Measurements from ENCODE around the gene UGT1A7. TPM values are rescaled to one million over a fixed set of nuclear protein-coding genes. Genes with fewer than 3 reads are reported as not detected.
"Not testable (repeated sequence)": the region's sequence is repeated elsewhere in the genome, so short reads cannot be mapped to it uniquely, and the experiment has no call there.

UGT1A7 gene
- total RNA-seq = 10 to 100 TPM in 3 of 4 donors, 1 to 10 TPM in 1; 3.4 to 55.3 (median 18.2) TPM

GRCh38 chr2:233681521-233682099, at the start of gene UGT1A7:
TSS of gene UGT1A7 (plus strand) at chr2:233681901. CDS start at chr2:233681938, 37 bp downstream.
- TF ChIP-seq EP300 (IDR thresholded peaks at IDR 0.05; ENCODE audit: low read depth) = no peak
- TF ChIP-seq POLR2AphosphoS5 (IDR thresholded peaks at IDR 0.05) = no peak
- TF ChIP-seq POLR2A (IDR thresholded peaks at IDR 0.05) = no peak
- no peak for TF ChIP-seq CTCF (IDR thresholded peaks at IDR 0.05)
- no peak within 1 kb of the TSS for H3K4me3 ChIP-seq
- intact Hi-C loops (cut with DNase I; ENCODE audit: low total_unique reads) (no loop called here), in situ Hi-C loops (cut with MboI; ENCODE audit: low pct_ligation_motif_present in 1 of 4, low pct_unique_long_range_greater_than_20kb in 1 of 4, low sequenced_read_pairs in 3 of 4) (no loop called here)
- no peaks in the 10 kb centered on the region for H3K36me3 ChIP-seq
- peaks cover 0 to 13% (median 6%) of the 10 kb centered on the region in 4 donors for H3K4me1 ChIP-seq
- no peaks in the 10 kb centered on the region for H3K27me3 ChIP-seq
- 76 to 88% methylated on average over 3 to 5 of the region's 5 CpGs for WGBS, 2 donors (ENCODE audit: low coverage in 1 of 2)
- H3K27ac ChIP-seq = no peak within 1 kb of the TSS
- no peaks in the 10 kb centered on the region for H3K9me3 ChIP-seq
- no peak for DNase-seq

GRCh38 chr2:233636306-233636705, 45.4 kb upstream of the UGT1A7 start, which contains the start of gene UGT1A10:
TSS of gene UGT1A10 (plus strand) at chr2:233636448. CDS start at chr2:233636523, 75 bp downstream.
- WGBS, 2 donors (ENCODE audit: low coverage in 1 of 2) = 57 to 66% methylated on average over 3 to 10 of the region's 10 CpGs
- H3K27ac ChIP-seq = peak within 1 kb of the TSS; percentile 65 to 83 (median 72)

GRCh38 chr2:233638836-233639235, 42.9 kb upstream of the UGT1A7 start:
- intact Hi-C loops (cut with DNase I; ENCODE audit: low total_unique reads) (no loop called here), in situ Hi-C loops (cut with MboI; ENCODE audit: low pct_ligation_motif_present in 1 of 4, low pct_unique_long_range_greater_than_20kb in 1 of 4, low sequenced_read_pairs in 3 of 4) (no loop called here)
- peak; percentile 63 for DNase-seq
- Histone ChIP-seq H3K27ac (peak overlapping the region; percentile 48 to 62 (median 57)), H3K36me3 (no peaks in the 10 kb centered on the region), H3K9me3 (no peaks in the 10 kb centered on the region), H3K4me1 (peaks cover 0 to 12% (median 4%) of the 10 kb centered on the region in 4 donors), H3K4me3 (peak overlapping the region in 3 of 4 donors; percentile 29 to 37 (median 30)), H3K27me3 (no peaks in the 10 kb centered on the region)
- TF ChIP-seq CTCF (IDR thresholded peaks at IDR 0.05) = peak in 3 of 5 experiments; percentile 8 to 47 (median 31)
- TF ChIP-seq POLR2AphosphoS5 (IDR thresholded peaks at IDR 0.05) = peak in 1 of 3 donors; percentile 29
- TF ChIP-seq POLR2A (IDR thresholded peaks at IDR 0.05) = no peak
- TF ChIP-seq EP300 (IDR thresholded peaks at IDR 0.05; ENCODE audit: low read depth) = no peak
- 24 to 27% methylated on average over 2 to 5 of the region's 5 CpGs for WGBS, 2 donors (ENCODE audit: low coverage in 1 of 2)

More at GRCh38 chr2:233636306-233636705, 45.4 kb upstream of the UGT1A7 start, which contains the start of gene UGT1A10:
- in situ Hi-C loops (cut with MboI; ENCODE audit: low pct_ligation_motif_present in 1 of 4, low pct_unique_long_range_greater_than_20kb in 1 of 4, low sequenced_read_pairs in 3 of 4); H3K9me3 ChIP-seq; H3K36me3 ChIP-seq; intact Hi-C loops (cut with DNase I; ENCODE audit: low total_unique reads); H3K27me3 ChIP-seq: not testable (repeated sequence)
- DNase-seq = peak; percentile 78
- Histone ChIP-seq H3K4me1 (peaks cover 0 to 12% (median 4%) of the 10 kb centered on the region in 4 donors), H3K4me3 (peak within 1 kb of the TSS in 3 of 4 donors; percentile 29 to 37 (median 30))
- TF ChIP-seq POLR2A (IDR thresholded peaks at IDR 0.05) (peak; percentile 88), POLR2AphosphoS5 (IDR thresholded peaks at IDR 0.05) (peak; percentile 47 to 92 (median 89))

GRCh38 chr2:233639860-233640259, 41.8 kb upstream of the UGT1A7 start:
- in situ Hi-C loops (cut with MboI; ENCODE audit: low pct_ligation_motif_present in 1 of 4, low pct_unique_long_range_greater_than_20kb in 1 of 4, low sequenced_read_pairs in 3 of 4) = no loop called here
- H3K36me3 ChIP-seq = no peaks in the 10 kb centered on the region
- H3K4me3 ChIP-seq = no peak overlapping the region
- H3K27ac ChIP-seq = peak overlapping the region in 1 of 4 donors; percentile 56
- H3K4me1 ChIP-seq = peaks cover 0 to 12% (median 4%) of the 10 kb centered on the region in 4 donors
- no peak for DNase-seq
- TF ChIP-seq EP300 (IDR thresholded peaks at IDR 0.05; ENCODE audit: low read depth) (no peak), POLR2AphosphoS5 (IDR thresholded peaks at IDR 0.05) (no peak), CTCF (IDR thresholded peaks at IDR 0.05) (no peak), POLR2A (IDR thresholded peaks at IDR 0.05) (no peak)
- no peaks in the 10 kb centered on the region for H3K9me3 ChIP-seq
- H3K27me3 ChIP-seq = no peaks in the 10 kb centered on the region
- intact Hi-C loops (cut with DNase I; ENCODE audit: low total_unique reads) = no loop called here
